Stimulated activated naive CD4-positive, alpha-beta T cell treated with Interleukin-2 at 50 U/mL for 16 hours (primary cell): ENCODE results near the gene DCST2.
A peak's percentile ranks its signal among the peaks of the same experiment; 100 is the strongest.

ENCODE experiments used
- DNase-seq: peaks from one replicate; lab custom pipeline; 2025; lab: John Stamatoyannopoulos, UW

DCST2 gene

GRCh38 chr1:154975409-154976059 lies 58.0 kb downstream of the DCST2 start:
- peak; percentile 72 for DNase-seq

- DNase-seq: peak; percentile 92
Observed at GRCh38 chr1:154974808-154975408, 58.7 kb downstream of the DCST2 start.

GRCh38 chr1:154974102-154974807 lies 59.3 kb downstream of the DCST2 start, which contains the start of gene CKS1B:
Gene CKS1B (plus strand): TSS chr1:154974681. CDS start chr1:154974746, 65 bp downstream.
- DNase-seq: peak; percentile 99

- DNase-seq: peak; percentile 92
Observed at GRCh38 chr1:154973344-154974101, 60.1 kb downstream of the DCST2 start.

GRCh38 chr1:154972517-154973343 lies 60.9 kb downstream of the DCST2 start:
- DNase-seq: no peak

GRCh38 chr1:154972213-154972516 lies 61.4 kb downstream of the DCST2 start:
- DNase-seq: no peak

GRCh38 chr1:154971341-154971998 lies 62.1 kb downstream of the DCST2 start:
- no peak for DNase-seq

GRCh38 chr1:154970631-154971340 lies 62.8 kb downstream of the DCST2 start, which contains the start of gene SHC1:
Gene SHC1 (minus strand): TSS chr1:154970747. CDS start chr1:154970526, 221 bp downstream.
- peak; percentile 43 for DNase-seq

GRCh38 chr1:154969860-154970452 lies 63.6 kb downstream of the DCST2 start:
- DNase-seq: no peak

- no peak for DNase-seq
Observed at GRCh38 chr1:154969246-154969645, 64.3 kb downstream of the DCST2 start.

- DNase-seq: no peak
Observed at GRCh38 chr1:154968731-154969130, 64.8 kb downstream of the DCST2 start.
